ENCODE data around the gene WDR46.
"Not testable (repeated sequence)": the region's sequence is repeated elsewhere in the genome, so short reads cannot be mapped to it uniquely, and the experiment has no call there.

Gene WDR46

GRCh38 chr6:33286946-33287914, 1.8 kb downstream of the WDR46 start:
- no peak for DNase-seq

- not testable (repeated sequence) for DNase-seq
These were observed 3.8 kb downstream of the WDR46 start for GRCh38 chr6:33285214-33285613.

- DNase-seq = no peak
These were observed 8.5 kb downstream of the WDR46 start for GRCh38 chr6:33280539-33280938.

GRCh38 chr6:33279971-33280511, 9.0 kb downstream of the WDR46 start:
- DNase-seq = no peak

- DNase-seq = no peak
These were observed 9.8 kb downstream of the WDR46 start for GRCh38 chr6:33279257-33279695.

- DNase-seq = no peak
These were observed 10.2 kb downstream of the WDR46 start for GRCh38 chr6:33278810-33279209.

- DNase-seq = no peak
These were observed 10.7 kb downstream of the WDR46 start for GRCh38 chr6:33278392-33278741.

- no peak for DNase-seq
These were observed 11.2 kb downstream of the WDR46 start for GRCh38 chr6:33277663-33278391.

- DNase-seq = no peak
These were observed 12.0 kb downstream of the WDR46 start, which contains the start of gene B3GALT4 for GRCh38 chr6:33276864-33277662. TSS of gene B3GALT4 (plus strand) at chr6:33277123. CDS start at chr6:33277420, 297 bp downstream.

GRCh38 chr6:33276581-33276863, 12.5 kb downstream of the WDR46 start:
- no peak for DNase-seq

GRCh38 chr6:33275795-33276580, 13.1 kb downstream of the WDR46 start:
- DNase-seq = not testable (repeated sequence)

- no peak for DNase-seq
These were observed 14.8 kb downstream of the WDR46 start for GRCh38 chr6:33273924-33274902.

GRCh38 chr6:33273129-33273923, 15.7 kb downstream of the WDR46 start:
- no peak for DNase-seq

GRCh38 chr6:33272275-33273128, 16.5 kb downstream of the WDR46 start:
- no peak for DNase-seq

GRCh38 chr6:33271468-33272274, 17.4 kb downstream of the WDR46 start, which contains the start of the genes RPS18 and VPS52:
TSS of gene RPS18 (plus strand) at chr6:33272075. CDS start at chr6:33272120, 45 bp downstream.
TSS of gene VPS52 (minus strand) at chr6:33271876. CDS start at chr6:33271675, 201 bp downstream.
- peak; percentile 86 for DNase-seq

GRCh38 chr6:33271117-33271467, 17.9 kb downstream of the WDR46 start:
- no peak for DNase-seq

- no peak for DNase-seq
These were observed 25.0 kb downstream of the WDR46 start for GRCh38 chr6:33264015-33264414.

GRCh38 chr6:33262490-33262889, 26.5 kb downstream of the WDR46 start:
- not testable (repeated sequence) for DNase-seq
